Activated naive CD4-positive, alpha-beta T cell treated with Interleukin-2 at 50 U/mL for 16 hours (primary cell): ENCODE results near the gene NELFE.
"Not testable (repeated sequence)": the region's sequence is repeated elsewhere in the genome, so short reads cannot be mapped to it uniquely, and the experiment has no call there.

ENCODE experiments used
- DNase-seq: peaks from one replicate; pipeline ENCODE4 v3.0.0-alpha.2; 2020

The NELFE gene

GRCh38 chr6:31911826-31912585 lies 46.8 kb downstream of the NELFE start:
- no peak for DNase-seq

GRCh38 chr6:31909298-31909697 lies 49.5 kb downstream of the NELFE start:
- not testable (repeated sequence) for DNase-seq

- DNase-seq, result no peak
Observed at GRCh38 chr6:31908791-31909190, 50.0 kb downstream of the NELFE start.

- not testable (repeated sequence) for DNase-seq
Observed at GRCh38 chr6:31908255-31908654, 50.5 kb downstream of the NELFE start.

GRCh38 chr6:31907158-31907813 lies 51.5 kb downstream of the NELFE start:
- no peak for DNase-seq

GRCh38 chr6:31906727-31907126 lies 52.0 kb downstream of the NELFE start:
- not testable (repeated sequence) for DNase-seq

GRCh38 chr6:31906122-31906521 lies 52.6 kb downstream of the NELFE start:
- no peak for DNase-seq

GRCh38 chr6:31905041-31905440 lies 53.7 kb downstream of the NELFE start:
- DNase-seq, result no peak

- no peak for DNase-seq
Observed at GRCh38 chr6:31903957-31904356, 54.8 kb downstream of the NELFE start.
